ENCODE measurements around the gene RALGAPA2. TPM values are rescaled to one million over a fixed set of nuclear protein-coding genes. Genes with fewer than 3 reads are reported as not detected.

Gene RALGAPA2
- total RNA-seq, 1 experiment from 2014 or later: 18.2 TPM

GRCh38 chr20:20668639-20669038 lies 43.8 kb downstream of the RALGAPA2 start (continued):
- TF ChIP-seq ZNF281 (CRISPR knock-in tag; IDR thresholded peaks at IDR 0.05): no peak
- TF ChIP-seq STAT6 (CRISPR knock-in tag; conservative IDR thresholded peaks at IDR 0.05; ENCODE audit: low read depth): no peak
- TF ChIP-seq CDX4 (CRISPR knock-in tag; IDR thresholded peaks at IDR 0.05; ENCODE audit: borderline replicate concordance): no peak
- no peak for TF ChIP-seq JAZF1 (CRISPR knock-in tag; IDR thresholded peaks at IDR 0.05)
- no peak for TF ChIP-seq TP53 (CRISPR knock-in tag; IDR thresholded peaks at IDR 0.05)
- TF ChIP-seq TEAD1 (CRISPR knock-in tag; IDR thresholded peaks at IDR 0.05): no peak
- TF ChIP-seq ZNF121 (CRISPR knock-in tag; IDR thresholded peaks at IDR 0.05): no peak
- no peak for TF ChIP-seq ZNF512 (CRISPR knock-in tag; IDR thresholded peaks at IDR 0.05; ENCODE audit: borderline replicate concordance)

- Mint-ChIP-seq H3K36me3 (no peaks in the 10 kb centered on the region), H3K4me3 (peak overlapping the region; percentile 36), H3K27ac (peak overlapping the region; percentile 14; the same call in 1 of the 2 replicates), H3K27me3 (ENCODE audit: low read depth) (no peaks in the 10 kb centered on the region), H3K4me1 (peaks cover 23% of the 10 kb centered on the region), H3K9me3 (no peaks in the 10 kb centered on the region)
- CTCF ChIA-PET: interaction anchor here (1.5 to 1.8 kb wide), 4 partner anchors 72 to 178 kb away, joined by 3 to 11 read pairs (median 4); no protein-coding TSS in a partner anchor
- TF ChIP-seq ZNF138 (CRISPR knock-in tag; conservative IDR thresholded peaks at IDR 0.05): no peak
- no peak for TF ChIP-seq KAT7 (CRISPR knock-in tag; IDR thresholded peaks at IDR 0.05; ENCODE audit: borderline replicate concordance)
- TF ChIP-seq RORB (CRISPR knock-in tag; IDR thresholded peaks at IDR 0.05): no peak
- no peak for TF ChIP-seq PREB (CRISPR knock-in tag; IDR thresholded peaks at IDR 0.05; ENCODE audit: borderline replicate concordance)
- no peak for TF ChIP-seq ZNF121 (CRISPR knock-in tag; IDR thresholded peaks at IDR 0.05)
- no peak for TF ChIP-seq FOXJ3 (CRISPR knock-in tag; IDR thresholded peaks at IDR 0.05; ENCODE audit: borderline replicate concordance)
- no peak for TF ChIP-seq ZNF512 (CRISPR knock-in tag; IDR thresholded peaks at IDR 0.05; ENCODE audit: borderline replicate concordance)
- TF ChIP-seq ATF3 (CRISPR knock-in tag; conservative IDR thresholded peaks at IDR 0.05): no peak
- TF ChIP-seq ZNF532 (CRISPR knock-in tag; IDR thresholded peaks at IDR 0.05; ENCODE audit: borderline replicate concordance): no peak
- TF ChIP-seq SMAD3 (CRISPR knock-in tag; IDR thresholded peaks at IDR 0.05; ENCODE audit: borderline replicate concordance): no peak
- TF ChIP-seq NR3C1 (CRISPR knock-in tag; conservative IDR thresholded peaks at IDR 0.05; ENCODE audit: low read depth): no peak
- ATAC-seq (no peak), DNase-seq (ENCODE audit: low spot score) (no peak)
- POLR2A ChIA-PET: no interaction called here
Measured at GRCh38 chr20:20666359-20666758, 46.1 kb downstream of the RALGAPA2 start.
